ENCODE measurements around the gene IQCF2.

IQCF2 gene

GRCh38 chr3:51816723-51817122, 44.7 kb upstream of the IQCF2 start:
- TF ChIP-seq FOXP2 (optimal IDR thresholded peaks at IDR 0.05; ENCODE audit: borderline replicate concordance, extremely low read depth, extremely low read length, insufficient read depth) (no peak), SIN3A (IDR thresholded peaks at IDR 0.05; ENCODE audit: borderline replicate concordance, insufficient read depth, low read length) (no peak), REST (IDR thresholded peaks at IDR 0.05; ENCODE audit: insufficient read depth in 1 of 2, low read depth in 2 of 2, low read length in 2 of 2) (no peak), POLR2AphosphoS5 (IDR thresholded peaks at IDR 0.05; ENCODE audit: low read depth, low read length) (no peak), TAF1 (IDR thresholded peaks at IDR 0.05; ENCODE audit: borderline replicate concordance, insufficient read depth, low read length) (no peak)

- TF ChIP-seq TAF1 (IDR thresholded peaks at IDR 0.05; ENCODE audit: borderline replicate concordance, insufficient read depth, low read length) (no peak), POLR2AphosphoS5 (IDR thresholded peaks at IDR 0.05; ENCODE audit: low read depth, low read length) (no peak), SIN3A (IDR thresholded peaks at IDR 0.05; ENCODE audit: borderline replicate concordance, insufficient read depth, low read length) (no peak), REST (IDR thresholded peaks at IDR 0.05; ENCODE audit: insufficient read depth in 1 of 2, low read depth in 2 of 2, low read length in 2 of 2) (no peak), FOXP2 (optimal IDR thresholded peaks at IDR 0.05; ENCODE audit: borderline replicate concordance, extremely low read depth, extremely low read length, insufficient read depth) (no peak)
Measured at GRCh38 chr3:51817375-51817774, 44.0 kb upstream of the IQCF2 start.

GRCh38 chr3:51819151-51819550, 42.3 kb upstream of the IQCF2 start:
- TF ChIP-seq TAF1 (IDR thresholded peaks at IDR 0.05; ENCODE audit: borderline replicate concordance, insufficient read depth, low read length) = no peak
- TF ChIP-seq SIN3A (IDR thresholded peaks at IDR 0.05; ENCODE audit: borderline replicate concordance, insufficient read depth, low read length) = no peak
- TF ChIP-seq POLR2AphosphoS5 (IDR thresholded peaks at IDR 0.05; ENCODE audit: low read depth, low read length) = no peak
- no peak for TF ChIP-seq REST (IDR thresholded peaks at IDR 0.05; ENCODE audit: insufficient read depth in 1 of 2, low read depth in 2 of 2, low read length in 2 of 2)
- no peak for TF ChIP-seq FOXP2 (optimal IDR thresholded peaks at IDR 0.05; ENCODE audit: borderline replicate concordance, extremely low read depth, extremely low read length, insufficient read depth)

GRCh38 chr3:51819709-51820406, 41.6 kb upstream of the IQCF2 start:
- no peak for TF ChIP-seq REST (IDR thresholded peaks at IDR 0.05; ENCODE audit: insufficient read depth in 1 of 2, low read depth in 2 of 2, low read length in 2 of 2)
- no peak for TF ChIP-seq SIN3A (IDR thresholded peaks at IDR 0.05; ENCODE audit: borderline replicate concordance, insufficient read depth, low read length)
- no peak for TF ChIP-seq TAF1 (IDR thresholded peaks at IDR 0.05; ENCODE audit: borderline replicate concordance, insufficient read depth, low read length)
- no peak for TF ChIP-seq POLR2AphosphoS5 (IDR thresholded peaks at IDR 0.05; ENCODE audit: low read depth, low read length)
- no peak for TF ChIP-seq FOXP2 (optimal IDR thresholded peaks at IDR 0.05; ENCODE audit: borderline replicate concordance, extremely low read depth, extremely low read length, insufficient read depth)

Measured in PFSK-1 (cell line).